ENCODE measurements around the gene CHN2.

GRCh38 chr7:29429401-29429800 lies 234.8 kb downstream of the CHN2 start:
- TF ChIP-seq CTCF (IDR thresholded peaks at IDR 0.05) (no peak), POLR2A (IDR thresholded peaks at IDR 0.05) (no peak), EP300 (IDR thresholded peaks at IDR 0.05) (no peak)
